Kidney epithelial cell (primary cell): Measurements from ENCODE around the gene UBE2G2. TPM values are rescaled to one million over a fixed set of nuclear protein-coding genes. Genes with fewer than 3 reads are reported as not detected.

ENCODE experiments used
- DNase-seq: peaks from one replicate; pipeline ENCODE4 v3.0.0-alpha.2; 2010; ENCODE audit warnings: low read depth
- H3K27me3 ChIP-seq: 2 replicates; pipeline ENCODE4 v1.6.0; 2011; ENCODE audit warnings: low read length; ENCODE audit not compliant: control insufficient read depth, insufficient read depth
- H3K36me3 ChIP-seq: 2 replicates; pipeline ENCODE4 v1.5.1; 2011; ENCODE audit warnings: low read length; ENCODE audit not compliant: control insufficient read depth, insufficient read depth
- H3K4me3 ChIP-seq: 2 replicates; pipeline ENCODE4 v1.5.1; 2011; ENCODE audit warnings: low read depth, mild to moderate bottlenecking, control low read depth, low read length
- CTCF ChIP-seq: IDR thresholded peaks from 2 replicates; pipeline ENCODE4 v1.5.1; 2011; ENCODE audit warnings: mild to moderate bottlenecking, moderate library complexity, low read length, control low read depth, inconsistent platforms; ENCODE audit not compliant: insufficient read depth, poor library complexity, severe bottlenecking
- total RNA-seq: library from RNA; depleted of rRNA; stranded (reverse); fragments of >200 nt; gene quantifications from 2 replicates; pipeline ENCODE4 v1.2.3, GENCODE V29; 2015

The UBE2G2 gene
- total RNA-seq, 1 donor from 2014 or later = 40.6 TPM

DNA sequence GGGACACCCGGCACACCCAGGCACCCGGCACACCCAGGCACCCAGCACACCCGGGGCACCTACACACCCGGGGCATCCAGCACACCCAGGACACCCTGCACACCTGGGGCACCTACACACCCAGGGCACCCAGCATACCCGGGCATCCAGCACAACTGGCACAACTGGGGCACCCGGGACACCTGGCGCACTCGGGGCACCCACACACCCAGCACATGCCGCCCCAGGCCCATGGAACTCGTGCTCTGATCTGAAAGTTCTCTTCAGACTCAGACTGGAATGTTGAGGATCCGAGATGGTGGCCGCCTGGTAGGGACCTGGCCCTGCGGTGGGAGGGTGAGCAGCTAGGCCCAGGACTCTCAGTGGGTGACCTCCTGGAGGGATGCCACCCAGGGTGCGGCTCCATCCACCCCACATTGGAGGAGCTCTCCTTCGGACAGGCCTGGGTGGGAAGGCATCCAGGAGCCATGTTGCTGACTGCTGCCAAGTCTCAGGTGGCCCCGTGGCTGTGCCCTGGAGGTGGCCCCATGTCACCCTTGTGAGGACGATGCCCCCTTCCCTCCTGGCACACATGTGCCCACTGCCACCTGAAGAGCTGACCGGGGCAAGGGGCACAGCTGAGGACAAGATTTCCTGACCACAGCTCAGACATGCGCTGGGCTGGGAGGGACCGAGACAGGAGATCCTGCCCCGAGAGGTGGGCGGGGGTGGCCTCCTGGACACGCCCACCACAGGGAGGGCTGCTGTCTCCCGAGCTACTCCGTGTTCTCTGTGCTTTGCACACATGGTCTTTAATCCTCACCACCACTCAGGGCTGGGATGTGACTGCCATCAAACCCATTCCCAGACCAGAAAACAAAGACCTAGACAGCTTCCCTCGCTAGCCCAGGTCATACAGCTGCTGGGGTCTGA is 37.0 kb downstream of the UBE2G2 start:
- Histone ChIP-seq H3K27me3 (peaks cover 3% of the 10 kb centered on the region), H3K36me3 (no peaks in the 10 kb centered on the region), H3K4me3 (no peak overlapping the region)
- DNase-seq = no peak
- TF ChIP-seq CTCF = no peak

DNA sequence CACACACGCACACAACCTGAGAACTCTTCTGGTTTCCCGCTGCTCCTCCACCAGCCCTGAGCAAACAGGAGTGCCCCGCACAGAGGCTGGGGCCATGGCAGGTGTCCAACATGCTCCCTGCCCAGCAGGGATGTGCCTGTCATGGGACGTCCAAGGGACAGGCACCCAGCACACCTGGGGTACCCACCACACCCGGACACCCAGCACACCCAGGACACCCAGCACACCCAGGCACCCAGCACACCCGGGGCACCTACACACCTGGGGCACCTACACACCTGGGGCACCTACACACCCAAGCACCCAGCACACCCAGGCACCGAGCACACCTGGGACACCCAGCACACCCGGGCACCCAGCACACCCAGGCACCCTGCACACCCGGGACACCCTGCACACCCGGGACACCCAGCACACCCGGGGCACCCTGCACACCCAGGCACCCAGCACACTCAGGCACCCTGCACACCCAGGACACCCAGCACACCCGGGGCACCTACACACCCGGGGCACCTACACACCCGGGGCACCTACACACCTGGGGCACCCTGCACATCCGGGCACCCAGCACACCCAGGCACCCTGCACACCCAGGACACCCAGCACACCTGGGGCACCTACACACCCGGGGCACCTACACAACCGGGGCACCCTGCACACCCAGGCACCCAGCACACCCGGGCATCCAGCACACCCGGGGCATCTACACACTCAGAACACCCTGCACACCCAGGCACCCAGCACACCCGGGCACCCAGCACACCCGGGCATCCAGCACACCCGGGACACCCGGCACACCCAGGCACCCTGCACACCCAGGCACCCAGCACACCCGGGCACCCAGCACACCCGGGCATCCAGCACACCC is 37.9 kb downstream of the UBE2G2 start:
- H3K36me3 ChIP-seq = no peaks in the 10 kb centered on the region
- no peak for TF ChIP-seq CTCF
- DNase-seq = no peak

DNA sequence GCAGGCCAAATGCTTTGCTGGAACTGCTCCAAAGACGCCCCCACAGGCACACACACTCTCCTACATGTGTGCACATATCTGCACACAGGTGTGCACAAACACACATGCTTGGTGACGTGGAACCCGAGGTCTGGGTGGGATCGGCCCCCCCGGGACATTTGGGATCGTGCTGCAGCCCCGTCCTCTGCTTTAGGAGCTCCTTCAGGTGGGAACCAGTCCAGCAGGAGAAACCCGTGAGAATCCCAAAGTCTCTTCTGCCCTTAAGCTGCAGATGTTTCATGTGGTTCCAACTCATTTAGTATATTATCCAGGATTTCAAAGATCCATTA is 38.6 kb downstream of the UBE2G2 start:
- H3K27me3 ChIP-seq = peaks cover 3% of the 10 kb centered on the region
- TF ChIP-seq CTCF = no peak
- no peak for DNase-seq
- no peak overlapping the region for H3K4me3 ChIP-seq
- H3K36me3 ChIP-seq = no peaks in the 10 kb centered on the region

More for the DNA sequence above, 37.9 kb downstream of the UBE2G2 start:
- Histone ChIP-seq H3K27me3 (peaks cover 3% of the 10 kb centered on the region), H3K4me3 (no peak overlapping the region)

DNA sequence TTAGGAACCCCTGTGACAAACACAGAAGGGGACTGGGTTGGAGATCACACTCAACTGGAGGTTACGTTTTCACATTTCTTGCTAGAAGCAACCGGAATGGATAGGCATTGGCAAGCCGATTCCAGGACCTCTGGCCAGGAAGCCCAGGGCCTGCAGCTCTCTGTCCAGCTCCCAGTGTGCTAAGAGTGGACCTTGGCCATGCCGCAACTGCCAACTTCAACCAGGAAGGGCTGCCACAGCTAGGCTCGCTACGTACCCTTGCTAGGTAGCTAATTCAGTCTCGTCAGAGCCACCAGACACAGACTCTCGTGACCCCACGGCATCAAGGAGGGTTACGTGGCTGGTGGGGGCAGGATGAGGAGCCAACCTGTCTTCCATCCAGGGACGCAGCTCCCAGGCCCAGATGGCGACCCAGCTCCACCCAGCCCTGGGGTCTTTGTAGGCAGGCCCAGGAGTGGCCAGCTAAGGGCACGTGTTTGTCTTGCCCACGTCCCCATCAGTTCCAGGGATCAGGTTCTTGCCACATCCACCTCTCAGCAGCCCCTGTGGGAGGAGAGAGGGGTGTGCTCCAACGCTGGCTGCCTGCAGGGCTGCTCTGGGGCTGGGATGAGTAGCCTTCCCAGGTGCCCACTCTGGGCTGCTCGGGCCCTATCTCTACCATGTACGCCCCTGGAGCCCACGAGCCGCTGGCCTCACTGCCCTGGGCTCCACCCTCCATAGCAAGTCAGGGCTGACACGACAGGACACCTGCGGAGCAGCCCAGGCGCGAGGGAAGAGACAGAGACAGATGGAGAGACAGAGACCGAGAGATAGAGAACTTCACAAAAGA is 39.2 kb downstream of the UBE2G2 start:
- Histone ChIP-seq H3K36me3 (no peaks in the 10 kb centered on the region), H3K27me3 (peaks cover 3% of the 10 kb centered on the region), H3K4me3 (no peak overlapping the region)
- no peak for DNase-seq
- no peak for TF ChIP-seq CTCF

DNA sequence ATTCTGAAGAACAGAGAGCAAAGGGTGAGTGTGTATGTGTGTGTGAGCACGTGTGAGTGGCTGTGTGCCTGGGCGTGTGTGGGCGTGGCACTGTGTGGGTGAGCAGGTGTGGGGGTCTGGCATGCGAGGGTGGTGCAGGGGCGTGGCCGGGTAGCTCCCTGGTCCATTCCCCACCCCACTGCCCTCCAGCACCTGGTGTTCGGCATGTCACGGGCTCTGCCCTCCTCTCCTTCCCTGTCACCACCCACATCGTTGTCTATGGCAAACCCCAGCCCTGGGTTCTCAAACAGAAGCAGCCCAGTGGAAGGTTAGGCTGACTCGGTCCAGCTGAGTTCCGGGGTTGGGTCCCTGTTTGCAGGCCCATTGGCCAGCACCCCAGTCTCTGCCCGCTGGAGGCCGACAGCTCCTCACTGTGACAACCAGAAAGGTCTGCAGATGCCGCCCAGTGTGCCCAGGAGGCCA is 39.8 kb downstream of the UBE2G2 start:
- H3K27me3 ChIP-seq = peaks cover 3% of the 10 kb centered on the region
- no peaks in the 10 kb centered on the region for H3K36me3 ChIP-seq
- no peak overlapping the region for H3K4me3 ChIP-seq
- no peak for DNase-seq
- no peak for TF ChIP-seq CTCF
